HTR-8/SVneo (cell line): Measurements from ENCODE around the gene EEF1A1.
"Not testable (repeated sequence)": the region's sequence is repeated elsewhere in the genome, so short reads cannot be mapped to it uniquely, and the experiment has no call there.

Experiments
- DNase-seq: peaks from one replicate; pipeline ENCODE4 v3.0.0; 2011; ENCODE audit warnings: low spot score, mixed read lengths; ENCODE audit not compliant: insufficient read length
- FAIRE-seq: peaks from 2 replicates; lab custom pipeline; 2011; peaks lifted over from hg19 to GRCh38; lab: Jason Lieb, UNC

EEF1A1 gene

DNA sequence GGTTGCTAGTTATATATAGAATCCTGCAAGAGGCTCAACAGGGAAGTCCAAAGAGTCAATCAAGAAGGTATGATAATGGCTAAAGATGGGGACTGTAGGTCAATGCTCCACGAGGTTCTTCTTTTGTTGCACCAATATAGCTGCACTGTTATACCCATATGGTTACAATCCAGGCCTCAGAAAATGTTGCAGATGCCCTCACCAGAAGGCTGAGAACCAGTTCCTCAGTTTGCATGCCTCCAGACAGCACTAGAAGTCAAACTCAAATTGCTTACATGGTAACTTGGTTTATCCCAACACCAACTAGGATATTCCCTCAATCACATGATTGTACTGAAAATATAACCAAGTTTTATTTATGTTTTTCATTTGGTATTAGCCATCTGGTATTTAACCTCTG lies 12.1 kb downstream of the EEF1A1 start:
- FAIRE-seq, result no peak
- DNase-seq, result no peak

DNA sequence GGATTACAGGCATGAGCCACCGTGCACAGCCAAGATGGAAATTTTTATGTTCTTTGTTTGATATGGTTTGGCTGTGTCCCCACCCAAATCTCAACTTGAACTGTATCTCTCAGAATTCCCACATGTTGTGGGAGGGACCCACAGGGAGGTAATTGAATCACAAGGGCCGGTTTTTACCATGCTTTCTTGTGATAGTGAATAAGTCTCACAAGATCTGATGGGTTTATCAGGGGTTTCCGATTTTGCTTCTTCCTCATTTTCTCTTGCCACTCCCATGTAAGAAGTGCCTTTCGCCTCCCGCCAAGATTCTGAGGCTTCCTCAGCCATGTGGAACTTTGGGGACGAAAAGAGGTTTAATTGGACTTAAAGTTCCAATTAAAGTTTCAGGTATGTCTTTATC lies 14.6 kb downstream of the EEF1A1 start:
- DNase-seq, result no peak
- FAIRE-seq, result no peak

GRCh38 chr6:73505705-73506104 lies 15.1 kb downstream of the EEF1A1 start:
- not testable (repeated sequence) for FAIRE-seq, DNase-seq

- DNase-seq (no peak), FAIRE-seq (no peak)
Measured at GRCh38 chr6:73505142-73505541, 15.7 kb downstream of the EEF1A1 start.

DNA sequence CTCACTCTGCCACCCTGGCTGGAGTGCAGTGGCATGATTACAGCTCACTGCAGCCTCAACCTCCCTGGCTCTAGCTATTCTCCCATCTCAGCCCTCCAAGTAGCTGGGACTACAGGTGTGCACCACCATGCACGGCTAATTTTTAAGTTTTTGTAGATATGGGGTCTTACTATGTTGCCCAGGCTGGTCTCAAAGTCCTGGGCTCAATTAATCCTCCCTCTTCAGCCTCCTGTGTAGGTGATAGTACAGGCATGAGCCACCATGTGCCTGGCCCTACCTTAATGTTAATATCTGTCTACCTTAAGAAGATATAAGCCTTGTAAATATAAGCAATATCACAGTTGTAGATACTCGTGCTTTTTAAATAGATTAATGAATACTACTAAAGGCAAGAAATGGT lies 16.7 kb downstream of the EEF1A1 start:
- DNase-seq (no peak), FAIRE-seq (no peak)

DNA sequence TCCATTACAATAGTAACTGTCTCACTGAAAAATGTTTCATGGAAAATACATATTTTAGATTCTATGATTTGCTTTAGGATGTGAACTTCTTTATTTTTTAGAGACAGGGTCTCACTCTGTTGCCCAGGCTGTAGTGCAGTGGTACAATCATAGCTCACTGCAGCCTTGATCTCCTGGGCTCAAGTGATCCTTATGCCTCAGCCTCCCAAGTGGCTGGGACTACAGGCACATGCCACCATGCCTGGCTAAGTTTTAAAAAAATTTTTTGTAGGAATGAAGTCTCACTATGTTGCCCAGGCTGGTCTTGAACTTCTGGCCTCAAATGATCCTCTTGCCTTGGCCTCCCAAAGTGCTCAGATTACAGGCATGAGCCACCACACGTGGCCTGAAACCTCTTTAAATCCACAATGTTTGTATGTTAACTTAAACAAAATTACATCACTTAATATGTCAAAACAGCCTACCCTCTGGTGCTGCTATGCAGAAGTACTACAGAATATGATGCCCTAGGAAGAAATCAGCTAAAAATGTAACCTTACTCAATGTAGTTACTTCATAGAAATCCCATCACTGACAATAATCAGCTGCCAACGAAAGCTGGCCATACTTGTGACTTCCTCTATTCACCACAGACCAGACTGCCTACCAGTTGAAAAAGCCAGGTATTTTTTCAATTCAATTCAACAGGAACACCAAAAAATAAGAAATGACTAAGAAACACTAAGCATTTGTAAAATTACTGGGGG lies 17.6 kb downstream of the EEF1A1 start:
- DNase-seq, result no peak
- peak; percentile 49 for FAIRE-seq

- DNase-seq, result no peak
- FAIRE-seq, result no peak
Measured at GRCh38 chr6:73497915-73498314, 22.9 kb downstream of the EEF1A1 start.

DNA sequence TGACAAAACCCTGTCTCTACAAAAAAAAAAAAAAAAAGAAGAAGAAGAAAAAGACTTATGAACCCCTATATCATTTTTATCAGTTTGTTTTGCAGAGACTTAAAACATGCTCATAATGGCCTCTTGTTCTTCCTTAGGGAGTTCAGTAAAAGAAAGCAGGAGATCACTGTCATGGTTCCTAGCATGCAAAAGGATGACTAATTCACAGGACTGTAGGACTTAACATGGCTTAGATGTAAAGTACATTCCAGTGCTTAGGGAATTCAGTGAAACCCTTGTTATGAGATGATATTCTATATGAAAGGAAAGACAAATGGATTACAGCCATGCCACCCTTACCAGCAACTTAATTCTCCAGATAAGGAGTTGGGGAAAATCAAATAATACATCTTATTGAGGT lies 29.5 kb downstream of the EEF1A1 start:
- FAIRE-seq, result no peak
- no peak for DNase-seq

GRCh38 chr6:73487473-73487872 lies 33.4 kb downstream of the EEF1A1 start:
- DNase-seq, result no peak
- no peak for FAIRE-seq

DNA sequence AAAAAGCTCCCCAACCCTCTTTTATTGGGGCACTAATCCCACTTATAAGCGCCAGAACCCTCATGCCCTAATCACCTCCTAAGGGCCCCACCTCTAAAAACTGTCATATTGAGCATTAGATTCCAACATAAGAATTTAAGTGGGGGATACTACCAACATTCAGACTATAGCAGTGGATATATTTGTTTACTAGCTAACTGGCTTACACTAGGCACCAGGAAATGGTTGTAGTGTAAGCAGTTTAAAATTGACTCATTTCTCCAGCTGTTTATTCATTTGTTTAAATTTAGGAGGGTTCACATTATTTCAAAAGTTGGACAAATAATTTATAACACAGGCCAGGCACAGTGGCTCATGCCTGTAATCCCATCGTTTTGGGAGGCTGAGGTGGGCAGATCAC lies 36.4 kb downstream of the EEF1A1 start:
- FAIRE-seq (no peak), DNase-seq (no peak)

GRCh38 chr6:73481969-73482368 lies 38.9 kb downstream of the EEF1A1 start:
- DNase-seq, result no peak
- no peak for FAIRE-seq

GRCh38 chr6:73477407-73477806 lies 43.4 kb downstream of the EEF1A1 start:
- no peak for DNase-seq
- FAIRE-seq, result no peak

- DNase-seq (no peak), FAIRE-seq (no peak)
Measured at GRCh38 chr6:73476723-73477122, 44.1 kb downstream of the EEF1A1 start.

GRCh38 chr6:73471686-73472290 lies 49.0 kb downstream of the EEF1A1 start:
- no peak for FAIRE-seq
- DNase-seq, result no peak
